Dedifferentiated amniotic fluid mesenchymal stem cell (primary cell): ENCODE results near the gene NTM.

Experiments used
- DNase-seq: peaks from one replicate; pipeline ENCODE4 v3.0.0-alpha.2; 2016; ENCODE audit errors: extremely low spot score

Gene NTM

GRCh38 chr11:132005887-132006286 is 635.5 kb downstream of the NTM start:
- no peak for DNase-seq

GRCh38 chr11:132006884-132007580 is 636.6 kb downstream of the NTM start:
- DNase-seq, result no peak

GRCh38 chr11:132008226-132008625 is 637.8 kb downstream of the NTM start:
- no peak for DNase-seq

GRCh38 chr11:132008872-132009271 is 638.5 kb downstream of the NTM start:
- DNase-seq, result no peak

- no peak for DNase-seq
These were observed 649.6 kb downstream of the NTM start for GRCh38 chr11:132020001-132020400.

GRCh38 chr11:132022285-132022684 is 651.9 kb downstream of the NTM start:
- no peak for DNase-seq

- DNase-seq, result no peak
These were observed 652.5 kb downstream of the NTM start for GRCh38 chr11:132022733-132023478.

GRCh38 chr11:132024587-132025295 is 654.3 kb downstream of the NTM start:
- peak; percentile 26 for DNase-seq

GRCh38 chr11:132026746-132027145 is 656.3 kb downstream of the NTM start:
- no peak for DNase-seq

- no peak for DNase-seq
These were observed 658.2 kb downstream of the NTM start for GRCh38 chr11:132028380-132029240.

GRCh38 chr11:132030896-132031295 is 660.5 kb downstream of the NTM start:
- DNase-seq, result no peak

- DNase-seq, result peak; percentile 67
These were observed 662.1 kb downstream of the NTM start for GRCh38 chr11:132032555-132032954.

GRCh38 chr11:132033051-132033450 is 662.6 kb downstream of the NTM start:
- no peak for DNase-seq

GRCh38 chr11:132035228-132035627 is 664.8 kb downstream of the NTM start:
- DNase-seq, result no peak

- no peak for DNase-seq
These were observed 665.4 kb downstream of the NTM start for GRCh38 chr11:132035766-132036165.

- DNase-seq, result no peak
These were observed 665.8 kb downstream of the NTM start for GRCh38 chr11:132036220-132036619.

GRCh38 chr11:132036746-132037466 is 666.5 kb downstream of the NTM start:
- DNase-seq, result no peak

- DNase-seq, result no peak
These were observed 667.0 kb downstream of the NTM start for GRCh38 chr11:132037467-132037862.

- no peak for DNase-seq
These were observed 667.5 kb downstream of the NTM start for GRCh38 chr11:132037956-132038355.

- DNase-seq, result no peak
These were observed 669.1 kb downstream of the NTM start for GRCh38 chr11:132039521-132039920.

- no peak for DNase-seq
These were observed 671.9 kb downstream of the NTM start for GRCh38 chr11:132042296-132042695.
